ENCODE data around the gene IKZF4. TPM values are rescaled to one million over a fixed set of nuclear protein-coding genes. Genes with fewer than 3 reads are reported as not detected.

Gene IKZF4
- total RNA-seq, 1 donor from 2014 or later = 33.2 TPM

DNA sequence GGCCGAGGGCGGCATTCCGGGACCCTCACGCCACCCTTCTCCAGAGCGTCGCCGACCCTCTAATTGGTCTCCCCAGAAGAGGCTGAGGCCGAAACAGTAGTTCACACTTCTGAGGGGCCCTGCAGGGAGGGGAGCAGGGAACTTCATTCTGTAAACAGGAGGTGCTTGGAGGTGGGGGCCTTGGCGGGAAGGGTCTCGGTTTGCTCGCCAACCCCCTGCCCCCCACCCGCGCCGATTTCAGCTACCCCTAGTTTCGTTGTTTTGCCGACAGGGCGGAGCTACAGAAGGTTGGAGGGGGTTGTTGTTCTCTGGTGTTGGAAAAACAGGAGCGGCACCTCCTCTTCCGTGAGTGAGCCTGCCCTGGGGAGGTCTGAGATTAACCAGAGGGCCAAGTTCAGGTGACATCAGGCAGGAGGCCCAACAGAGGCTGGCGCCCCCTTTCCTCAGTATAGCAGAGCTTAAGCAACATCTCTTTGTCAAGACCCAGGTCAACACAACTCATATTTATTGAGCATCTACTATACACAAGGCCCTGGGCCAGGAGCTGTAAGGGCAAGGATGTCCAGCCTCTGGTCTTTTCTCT is 59.8 kb downstream of the IKZF4 start:
- intact Hi-C loops (cut with micrococcal nuclease) = no loop called here

DNA sequence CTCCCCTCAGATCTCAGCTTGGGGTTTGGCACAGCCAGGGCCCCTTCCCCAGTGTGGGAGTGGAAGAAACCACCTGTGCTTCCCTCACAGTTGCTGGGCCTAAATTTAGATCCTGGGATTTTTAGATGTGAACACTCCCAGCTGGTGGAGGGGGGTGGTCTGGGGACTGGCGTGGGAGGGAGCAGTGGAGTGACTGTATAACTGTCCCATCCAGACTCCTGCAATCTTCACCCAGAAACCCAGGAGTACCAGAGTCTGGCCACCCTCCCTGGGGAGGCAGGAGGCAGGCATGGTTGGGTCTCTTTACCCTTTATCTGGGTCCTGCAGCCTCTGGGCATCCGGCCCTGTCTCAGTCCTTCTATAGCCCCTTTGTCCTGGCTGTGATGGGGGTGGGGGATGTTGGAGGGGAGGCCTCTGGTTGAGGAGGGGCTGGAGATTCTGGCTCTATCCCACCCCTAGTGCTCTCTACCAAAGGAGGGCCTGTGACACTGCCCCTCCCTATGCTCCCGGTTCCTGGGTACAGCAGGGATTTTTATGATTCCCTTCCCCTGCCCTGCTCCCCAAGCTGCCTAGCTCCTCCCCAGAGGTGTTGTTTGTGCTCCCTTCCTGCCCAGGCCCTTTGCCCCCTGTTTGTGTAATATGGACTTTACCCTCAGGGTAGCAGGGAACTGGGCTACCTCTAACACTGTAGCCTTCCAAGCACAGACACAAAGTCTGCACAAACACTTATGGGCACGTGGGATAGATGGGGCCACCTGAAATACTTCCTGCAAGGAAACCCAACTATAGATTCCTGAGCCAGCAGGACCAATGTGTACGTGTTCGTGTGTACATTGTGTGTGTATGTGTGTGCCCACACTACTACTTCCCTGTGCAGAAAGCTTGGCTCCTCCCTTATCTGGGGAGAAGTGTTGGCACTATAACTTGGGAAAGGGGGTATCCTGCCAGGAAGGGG is 60.8 kb downstream of the IKZF4 start:
- intact Hi-C loops (cut with micrococcal nuclease) = no loop called here

GRCh38 chr12:56082382-56082781 is 61.5 kb downstream of the IKZF4 start:
- intact Hi-C loops (cut with micrococcal nuclease) = no loop called here

GRCh38 chr12:56082967-56083366 is 62.1 kb downstream of the IKZF4 start:
- intact Hi-C loops (cut with micrococcal nuclease) = no loop called here

DNA sequence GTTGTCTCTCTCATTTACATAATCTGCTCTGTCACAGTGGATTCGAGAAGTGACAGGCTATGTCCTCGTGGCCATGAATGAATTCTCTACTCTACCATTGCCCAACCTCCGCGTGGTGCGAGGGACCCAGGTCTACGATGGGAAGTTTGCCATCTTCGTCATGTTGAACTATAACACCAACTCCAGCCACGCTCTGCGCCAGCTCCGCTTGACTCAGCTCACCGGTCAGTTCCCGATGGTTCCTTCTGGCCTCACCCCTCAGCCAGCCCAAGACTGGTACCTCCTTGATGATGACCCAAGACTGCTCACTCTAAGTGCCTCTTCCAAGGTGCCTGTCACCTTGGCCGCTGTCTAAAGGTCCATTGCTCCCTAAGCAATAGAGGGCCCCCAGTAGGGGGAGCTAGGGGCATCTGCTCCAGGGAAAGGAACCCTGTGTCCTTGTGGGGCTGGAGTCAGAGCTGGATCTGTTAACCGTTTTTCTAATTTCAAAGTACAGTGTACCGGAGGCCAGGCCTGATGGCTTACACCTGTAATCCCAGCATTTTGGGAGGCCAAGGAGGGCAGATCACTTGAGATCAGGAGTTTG is 64.2 kb downstream of the IKZF4 start:
- intact Hi-C loops (cut with micrococcal nuclease) = loop anchor here (1.0 kb wide), 1 partner anchor 18 kb away; no protein-coding TSS in a partner anchor

DNA sequence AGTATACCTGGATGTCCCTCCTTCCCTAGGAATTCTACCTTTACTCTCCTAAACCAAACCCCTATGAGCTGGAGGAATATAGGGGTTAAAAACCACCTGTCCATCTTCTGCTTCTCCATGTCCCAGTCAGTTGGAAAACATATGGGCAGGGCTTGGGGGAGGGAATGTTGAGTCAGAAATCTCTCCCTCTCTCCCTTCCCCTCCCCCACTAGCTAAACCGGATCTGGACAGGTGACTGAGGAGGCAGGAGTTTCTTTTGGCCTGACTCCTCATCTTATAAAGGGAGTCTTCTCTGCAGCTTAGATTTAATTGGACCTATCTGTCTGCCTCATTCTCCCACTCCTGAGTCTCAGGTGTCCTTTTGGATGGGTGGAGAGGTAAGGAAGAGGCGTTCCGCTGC is 65.3 kb downstream of the IKZF4 start:
- intact Hi-C loops (cut with micrococcal nuclease) = no loop called here

DNA sequence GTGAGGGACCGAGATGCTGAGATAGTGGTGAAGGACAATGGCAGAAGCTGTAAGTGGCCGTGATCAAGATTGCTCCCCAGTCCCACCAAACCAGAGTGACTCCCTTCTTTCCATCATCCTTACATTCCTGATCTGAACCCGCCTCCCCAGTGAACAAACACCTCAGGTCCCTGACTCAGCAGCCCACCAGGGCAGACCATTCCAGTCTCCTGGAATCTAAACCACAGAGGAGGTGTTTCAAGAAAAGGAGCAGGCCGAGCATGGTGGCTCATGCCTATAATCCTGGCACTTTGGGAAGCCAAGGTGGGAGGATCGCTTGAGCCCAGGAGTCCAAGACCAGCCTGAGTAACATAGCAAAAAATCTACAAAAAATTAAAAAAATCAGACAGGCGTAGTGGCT is 65.8 kb downstream of the IKZF4 start:
- intact Hi-C loops (cut with micrococcal nuclease) = no loop called here

GRCh38 chr12:56087220-56087619 is 66.4 kb downstream of the IKZF4 start:
- intact Hi-C loops (cut with micrococcal nuclease) = no loop called here

Other genes starting within 250 kb of the IKZF4 start
- 69.9 and 72.7 TPM in 2 replicates for gene SARNP, start 203.3 kb upstream of the IKZF4 start, total RNA-seq
- 86.0 and 90.9 TPM in 2 replicates for gene ORMDL2, start 203.0 kb upstream of the IKZF4 start, total RNA-seq
- 37.8 and 38.4 TPM in 2 replicates for gene DNAJC14, start 191.5 kb upstream of the IKZF4 start, total RNA-seq
- gene MMP19, start 178.1 kb upstream of the IKZF4 start, total RNA-seq = 0.12 TPM in 1 of 2 replicates, not detected in the other
- 41.9 and 44.6 TPM in 2 replicates for gene PYM1, start 93.1 kb upstream of the IKZF4 start, total RNA-seq
- 575 and 579 TPM in 2 replicates for gene DGKA, start 89.9 kb upstream of the IKZF4 start, total RNA-seq
- not detected in 2 replicates for gene PMEL, start 55.0 kb upstream of the IKZF4 start, total RNA-seq
- 82.1 and 84.4 TPM in 2 replicates for gene CDK2, start 54.2 kb upstream of the IKZF4 start, total RNA-seq
- 68.8 and 73.5 TPM in 2 replicates for gene RAB5B, start 47.0 kb upstream of the IKZF4 start, total RNA-seq
- gene SUOX, start 23.8 kb upstream of the IKZF4 start, total RNA-seq = 10.0 and 10.6 TPM in 2 replicates
- 32.8 and 35.9 TPM in 2 replicates for gene RPS26, start 20.9 kb downstream of the IKZF4 start, total RNA-seq
- 1.3 and 2.5 TPM in 2 replicates for gene ERBB3, start 59.1 kb downstream of the IKZF4 start, total RNA-seq
- 254 and 261 TPM in 2 replicates for gene PA2G4, start 83.5 kb downstream of the IKZF4 start, total RNA-seq
- gene RPL41, start 95.6 kb downstream of the IKZF4 start, total RNA-seq = 3,184 and 3,191 TPM in 2 replicates
- gene ZC3H10, start 97.2 kb downstream of the IKZF4 start, total RNA-seq = 9.5 and 10.1 TPM in 2 replicates
- gene ESYT1, start 107.2 kb downstream of the IKZF4 start, total RNA-seq = 261 and 266 TPM in 2 replicates
- gene MYL6B, start 131.5 kb downstream of the IKZF4 start, total RNA-seq = 52.2 and 61.9 TPM in 2 replicates
- 1,662 and 1,663 TPM in 2 replicates for gene MYL6, start 137.3 kb downstream of the IKZF4 start, total RNA-seq
- gene SMARCC2, start 168.4 kb downstream of the IKZF4 start, total RNA-seq = 140 and 147 TPM in 2 replicates
- gene RNF41, start 200.9 kb downstream of the IKZF4 start, total RNA-seq = 37.8 and 40.7 TPM in 2 replicates
- 62.1 and 66.5 TPM in 2 replicates for gene NABP2, start 203.3 kb downstream of the IKZF4 start, total RNA-seq
- gene SLC39A5, start 209.0 kb downstream of the IKZF4 start, total RNA-seq = 1.1 and 1.9 TPM in 2 replicates
- gene ANKRD52, start 237.3 kb downstream of the IKZF4 start, total RNA-seq = 57.8 and 74.9 TPM in 2 replicates
- gene COQ10A, start 245.9 kb downstream of the IKZF4 start, total RNA-seq = 17.9 and 19.9 TPM in 2 replicates